ENCODE measurements around the gene GAMT. TPM values are rescaled to one million over a fixed set of nuclear protein-coding genes. Genes with fewer than 3 reads are reported as not detected.

GAMT gene
- total RNA-seq, 1 donor from 2014 or later: 7.1 TPM

- Histone ChIP-seq H3K9me3 (no peaks in the 10 kb centered on the region), H3K4me1 (peaks cover under 1% of the 10 kb centered on the region), H3K27me3 (no peaks in the 10 kb centered on the region), H3K36me3 (peaks cover 72% of the 10 kb centered on the region), H3K27ac (no peak overlapping the region), H3K4me3 (no peak overlapping the region)
- no peak for ATAC-seq
- DNase-seq: no peak
- intact Hi-C loops (cut with DNase I): no loop called here
- TF ChIP-seq CTCF (IDR thresholded peaks at IDR 0.05): no peak
Measured at GRCh38 chr19:1370579-1371361, 30.6 kb downstream of the GAMT start.

DNA sequence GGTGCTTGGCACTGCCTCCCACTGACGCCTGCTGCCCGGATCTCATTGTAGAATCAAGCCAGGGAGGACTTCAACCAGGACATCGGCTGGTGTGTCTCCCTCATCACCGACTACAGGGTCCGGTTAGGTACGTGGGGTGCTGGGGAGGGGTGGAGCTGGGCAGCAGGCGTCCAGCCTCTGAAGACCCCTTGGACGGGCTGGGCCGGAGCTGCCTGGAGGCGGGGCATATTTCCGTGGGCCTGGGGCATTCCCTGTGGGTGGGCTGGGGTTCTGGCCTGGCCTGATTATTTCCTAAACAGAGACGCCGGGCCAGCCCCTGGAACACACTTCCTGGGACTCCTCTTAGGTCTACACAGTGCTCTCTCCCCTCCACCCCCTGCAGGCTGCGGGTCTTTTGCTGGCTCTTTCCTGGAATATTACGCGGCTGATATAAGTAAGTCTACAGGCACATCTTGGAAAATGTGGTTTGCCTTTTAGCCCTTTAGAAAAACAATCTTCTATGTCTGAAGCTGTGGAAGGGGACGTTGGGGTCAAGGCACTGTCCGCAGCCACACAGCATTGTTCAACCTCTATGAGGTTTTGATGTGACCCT lies 32.0 kb downstream of the GAMT start:
- Histone ChIP-seq H3K4me1 (peaks cover 10% of the 10 kb centered on the region), H3K27ac (no peak overlapping the region), H3K4me3 (no peak overlapping the region), H3K36me3 (peaks cover 67% of the 10 kb centered on the region), H3K27me3 (no peaks in the 10 kb centered on the region), H3K9me3 (no peaks in the 10 kb centered on the region)
- ATAC-seq (no peak), DNase-seq (no peak)
- intact Hi-C loops (cut with DNase I): no loop called here
- no peak for TF ChIP-seq CTCF (IDR thresholded peaks at IDR 0.05)

DNA sequence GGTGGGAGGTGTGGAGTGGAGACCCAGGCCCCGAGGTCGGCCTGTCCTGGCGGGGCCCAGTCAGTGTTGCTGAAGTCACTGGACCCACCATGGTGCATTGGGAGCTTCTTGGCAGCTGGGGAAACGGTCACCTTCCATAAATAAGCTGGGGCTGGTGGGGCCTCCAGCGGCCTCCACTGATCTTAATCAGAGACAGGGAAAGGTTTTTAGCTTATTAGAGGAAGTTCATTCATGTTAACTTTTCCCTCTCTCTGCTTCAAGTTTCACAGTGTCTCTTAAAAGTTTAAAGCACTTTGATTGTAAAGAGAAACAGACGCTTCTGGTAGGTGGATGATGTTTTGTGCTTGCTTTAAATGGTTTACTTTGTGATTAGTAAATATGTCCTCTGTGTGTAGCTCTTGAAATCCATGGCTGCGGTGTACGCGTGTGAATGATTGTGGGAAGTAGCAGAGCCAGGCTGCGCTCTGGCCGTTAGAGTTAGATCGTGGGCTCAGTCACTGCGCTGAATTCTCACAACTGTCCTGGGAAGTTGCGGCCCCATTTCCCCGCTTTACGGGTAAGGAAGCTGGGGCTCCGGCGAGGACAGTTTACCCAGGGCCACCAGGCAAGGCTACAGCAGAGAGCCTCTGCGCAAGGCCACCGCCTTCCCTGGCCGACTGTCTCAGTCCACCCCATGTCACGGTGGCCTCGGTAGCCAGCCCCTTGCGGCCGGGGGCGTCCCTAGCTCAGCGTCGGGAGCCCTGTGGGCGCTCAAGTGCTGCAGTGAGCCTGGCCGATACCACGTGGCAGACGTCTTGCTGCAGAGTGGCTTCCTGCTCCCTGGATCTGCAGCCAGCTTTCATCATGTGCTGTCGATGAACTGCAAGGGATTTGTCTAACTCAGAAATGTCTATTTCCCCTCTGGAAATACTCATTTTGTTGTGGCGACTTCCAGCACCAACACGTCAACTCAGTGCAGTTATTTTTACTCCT lies 34.2 kb downstream of the GAMT start:
- H3K4me1 ChIP-seq: peaks cover 11% of the 10 kb centered on the region
- TF ChIP-seq CTCF (IDR thresholded peaks at IDR 0.05): no peak
- H3K9me3 ChIP-seq: no peaks in the 10 kb centered on the region
- H3K36me3 ChIP-seq: peaks cover 65% of the 10 kb centered on the region
- no peaks in the 10 kb centered on the region for H3K27me3 ChIP-seq
- peak overlapping the region; percentile 30 for H3K27ac ChIP-seq
- ATAC-seq: peak; percentile 63
- no peak for DNase-seq
- H3K4me3 ChIP-seq: no peak overlapping the region
- intact Hi-C loops (cut with DNase I): no loop called here

DNA sequence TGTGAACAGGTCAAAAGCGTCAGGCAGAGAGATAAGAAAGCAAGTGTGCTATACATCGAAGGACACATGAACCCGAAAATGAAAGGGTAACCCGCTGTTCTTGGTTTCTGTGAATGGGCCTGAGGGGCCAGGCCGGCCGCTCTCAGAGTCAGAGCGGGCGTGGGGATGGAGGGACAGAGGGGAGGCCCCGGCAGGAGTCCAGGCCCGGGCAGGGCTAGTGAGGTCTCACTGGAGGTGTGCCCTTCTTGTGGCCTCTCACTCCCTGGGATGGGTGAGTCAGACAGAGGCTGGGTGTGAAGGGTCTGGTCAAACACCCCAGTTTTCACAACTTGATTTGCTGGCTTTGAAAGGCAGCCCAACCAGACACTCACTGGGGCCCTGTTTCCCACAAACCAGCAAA lies 35.0 kb downstream of the GAMT start:
- no peaks in the 10 kb centered on the region for H3K9me3 ChIP-seq
- no peak for DNase-seq
- H3K36me3 ChIP-seq: peaks cover 64% of the 10 kb centered on the region
- TF ChIP-seq CTCF (IDR thresholded peaks at IDR 0.05): no peak
- no peak for ATAC-seq
- H3K27me3 ChIP-seq: no peaks in the 10 kb centered on the region
- intact Hi-C loops (cut with DNase I): no loop called here
- peaks cover 19% of the 10 kb centered on the region for H3K4me1 ChIP-seq
- no peak overlapping the region for H3K27ac ChIP-seq
- no peak overlapping the region for H3K4me3 ChIP-seq

DNA sequence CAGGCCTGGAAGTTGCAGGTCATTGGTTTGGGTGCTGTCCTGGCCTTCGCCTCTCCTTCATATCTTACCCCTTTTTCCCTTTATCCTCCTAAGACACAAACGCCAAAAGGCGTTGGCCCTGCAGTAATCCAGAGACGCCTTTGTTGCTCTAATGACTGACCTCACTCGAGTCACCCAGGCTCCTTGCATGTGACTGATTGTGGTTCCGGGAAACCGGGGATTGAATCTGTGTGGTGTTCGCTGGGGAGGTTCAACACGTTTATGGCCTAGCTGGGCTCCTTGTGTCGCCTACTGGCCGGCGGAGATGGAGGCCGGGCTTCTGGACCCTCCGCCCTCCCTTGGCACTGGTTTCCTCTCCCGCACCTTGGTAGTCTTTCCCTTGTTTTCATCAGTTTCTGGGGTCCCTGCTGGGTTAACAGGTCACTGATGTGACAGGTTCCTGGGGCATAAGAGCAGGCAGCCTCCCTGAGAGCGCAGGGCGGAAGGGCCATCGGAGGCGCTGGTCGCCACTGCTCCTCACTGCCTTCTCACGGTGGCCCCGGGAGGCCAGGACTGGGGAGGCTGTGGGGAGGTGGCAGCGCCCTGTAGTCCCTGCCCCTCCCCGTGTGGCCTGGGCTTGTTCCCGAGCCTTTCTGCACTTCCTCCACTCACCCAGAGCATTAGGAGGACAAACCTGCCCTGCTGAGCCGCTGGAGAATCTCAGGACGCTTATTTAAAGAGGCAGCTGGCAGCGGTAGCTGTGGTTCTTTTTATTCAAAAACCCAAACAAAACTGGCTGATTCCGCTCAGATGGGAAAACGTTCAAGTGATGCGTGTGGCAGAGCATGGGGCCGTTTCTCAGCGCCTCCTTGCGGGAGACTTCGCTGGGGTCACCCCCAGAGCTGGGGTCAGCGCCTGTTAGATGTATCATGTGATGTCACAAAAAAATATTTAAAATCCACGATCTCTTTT lies 35.7 kb downstream of the GAMT start:
- intact Hi-C loops (cut with DNase I): no loop called here
- Histone ChIP-seq H3K36me3 (peaks cover 64% of the 10 kb centered on the region), H3K4me1 (peaks cover 26% of the 10 kb centered on the region), H3K27me3 (no peaks in the 10 kb centered on the region), H3K9me3 (no peaks in the 10 kb centered on the region), H3K4me3 (no peak overlapping the region), H3K27ac (no peak overlapping the region)
- ATAC-seq: no peak
- no peak for DNase-seq
- no peak for TF ChIP-seq CTCF (IDR thresholded peaks at IDR 0.05)

All from upper lobe of right lung (tissue), 1 donor.